GM20000 (cell line): ENCODE data around the gene CDKL2.
"Not testable (repeated sequence)": the region's sequence is repeated elsewhere in the genome, so short reads cannot be mapped to it uniquely, and the experiment has no call there.

ENCODE experiments used
- DNase-seq: peaks from one replicate; pipeline ENCODE4 v3.0.0; 2012; ENCODE audit warnings: low spot score
- CTCF ChIP-seq: IDR thresholded peaks from 2 replicates; pipeline ENCODE4 v1.5.1; 2012; ENCODE audit warnings: mild to moderate bottlenecking, control low read depth; ENCODE audit errors: extremely low read depth, missing control alignments

The CDKL2 gene

GRCh38 chr4:75542824-75543223 lies 87.5 kb downstream of the CDKL2 start:
- no peak for TF ChIP-seq CTCF
- DNase-seq, result no peak

- not testable (repeated sequence) for DNase-seq
Observed at GRCh38 chr4:75537308-75537707, 93.0 kb downstream of the CDKL2 start.

GRCh38 chr4:75533926-75534325 lies 96.4 kb downstream of the CDKL2 start:
- not testable (repeated sequence) for DNase-seq

GRCh38 chr4:75533339-75533887 lies 96.9 kb downstream of the CDKL2 start:
- DNase-seq, result not testable (repeated sequence)

GRCh38 chr4:75531536-75532143 lies 98.7 kb downstream of the CDKL2 start:
- not testable (repeated sequence) for DNase-seq

GRCh38 chr4:75530556-75531322 lies 99.6 kb downstream of the CDKL2 start:
- DNase-seq, result no peak
- no peak for TF ChIP-seq CTCF
